ENCODE data around the gene TBCK. TPM values are rescaled to one million over a fixed set of nuclear protein-coding genes. Genes with fewer than 3 reads are reported as not detected.
"Not testable (repeated sequence)": the region's sequence is repeated elsewhere in the genome, so short reads cannot be mapped to it uniquely, and the experiment has no call there.

The TBCK gene
- total and polyA plus RNA-seq, 2 of the 8 experiments (the other 6 are each of a cell fraction or from before 2014, with no cell fraction given), result 10.2 to 18.7 TPM

- H3K23me2 ChIP-seq (ENCODE audit: low read depth, low read length); H3K79me1 ChIP-seq (ENCODE audit: low read depth, low read length); H2BK120ac ChIP-seq (replicated peaks; ENCODE audit: low read depth, low read length); H3K79me2 ChIP-seq (ENCODE audit: control insufficient read depth in 1 of 2, insufficient read depth in 2 of 2, low read length in 2 of 2); DNase-seq (ENCODE audit: low read depth in 1 of 2, low spot score in 2 of 2); POLR2A ChIA-PET (ENCODE audit: partially characterized antibody); H3K18ac ChIP-seq (ENCODE audit: extremely low read depth, low read length); H3K27me3 ChIP-seq (replicated peaks in 1 of 4; ENCODE audit: control insufficient read depth in 3 of 4, extremely low read depth in 1 of 4, insufficient read depth in 3 of 4, low read length in 3 of 4); H4K5ac ChIP-seq (ENCODE audit: insufficient read length, low read depth, low read length); H3K4ac ChIP-seq (replicated peaks; ENCODE audit: insufficient read length, low read depth, low read length); H2BK12ac ChIP-seq (ENCODE audit: low read depth, low read length); H2BK5ac ChIP-seq (ENCODE audit: low read depth, low read length); H2AK5ac ChIP-seq (ENCODE audit: low read depth, low read length); H2BK20ac ChIP-seq (ENCODE audit: low read length); H3K14ac ChIP-seq (ENCODE audit: insufficient read length); H3K4me2 ChIP-seq (ENCODE audit: insufficient read depth in 1 of 2, low read depth in 2 of 2, low read length in 2 of 2); H2BK15ac ChIP-seq (ENCODE audit: low read length); H3K4me3 ChIP-seq (ENCODE audit: extremely low read depth in 1 of 4, insufficient read depth in 2 of 4, low read depth in 3 of 4, low read length in 4 of 4); H4K8ac ChIP-seq (ENCODE audit: extremely low read depth, insufficient read depth, low read length); H4K20me1 ChIP-seq (replicated peaks in 1 of 2; ENCODE audit: control insufficient read depth in 1 of 2, insufficient read depth in 2 of 2, low read length in 2 of 2); H3K4me1 ChIP-seq (replicated peaks in 1 of 4; ENCODE audit: control insufficient read depth in 3 of 4, insufficient read depth in 4 of 4, low read length in 3 of 4); H3K9ac ChIP-seq (replicated peaks in 1 of 4; ENCODE audit: extremely low read depth in 1 of 4, low read depth in 3 of 4, low read length in 3 of 4); H3K23ac ChIP-seq (ENCODE audit: insufficient read length); H3K27ac ChIP-seq (ENCODE audit: low read depth, low read length); FAIRE-seq; H3K56ac ChIP-seq (replicated peaks; ENCODE audit: insufficient read length, low read depth, low read length); H4K91ac ChIP-seq (replicated peaks; ENCODE audit: insufficient read length, low read length); CTCF ChIA-PET (ENCODE audit: partially characterized antibody); H2AFZ ChIP-seq (ENCODE audit: low read length): not testable (repeated sequence)
- WGBS, 2 experiments (ENCODE audit: extremely low coverage in 1 of 2, insufficient coverage in 1 of 2, insufficient read length in 1 of 2, insufficient replicate concordance in 2 of 2, low coverage in 1 of 2, low lambda C conversion rate in 2 of 2, missing lambda C conversion rate in 1 of 2), result 82% methylated on average over 2 of the region's 2 CpGs; no CpG with 5 or more reads in 1 of the 2 experiments
- H3K9me3 ChIP-seq (ENCODE audit: insufficient read depth in 2 of 2, low read depth in 1 of 2, low read length in 1 of 2), result peaks cover 28 to 31% of the 10 kb centered on the region in 2 experiments
- H3K36me3 ChIP-seq (ENCODE audit: control insufficient read depth in 2 of 4, insufficient read depth in 4 of 4, low read length in 3 of 4), result peaks cover 0 to 15% (median 0%) of the 10 kb centered on the region in 4 experiments; a peak in 3 of 8 replicates
These were observed 204.1 kb downstream of the TBCK start for GRCh38 chr4:106111778-106112469.
